UCSD-AML1 (cell line): ENCODE data around the gene COL4A3.
"Not testable (repeated sequence)": the region's sequence is repeated elsewhere in the genome, so short reads cannot be mapped to it uniquely, and the experiment has no call there.

Experiments
- DNase-seq: peaks from one replicate; lab custom pipeline; 2025; ENCODE audit not compliant: unreplicated experiment; lab: John Stamatoyannopoulos, UW

COL4A3 gene

DNA sequence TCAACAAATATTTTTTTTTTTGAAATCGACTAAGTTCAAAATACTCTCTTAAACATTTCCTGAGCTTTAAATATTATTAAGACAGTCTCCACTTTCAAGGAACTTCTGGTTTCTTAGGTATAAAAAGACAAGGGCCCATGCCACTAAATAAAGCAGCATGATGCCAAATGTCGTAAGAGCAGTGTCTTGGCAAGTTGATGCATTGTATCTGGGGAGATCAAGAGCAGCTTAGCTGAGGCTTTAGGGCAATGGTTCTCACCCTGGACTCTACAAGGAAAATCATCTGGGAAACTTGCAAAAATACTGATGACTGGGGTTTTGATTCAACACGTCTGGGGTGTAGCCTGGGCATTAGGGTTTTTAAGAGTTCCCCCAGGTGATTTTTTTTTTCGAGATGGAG is 41.3 kb downstream of the COL4A3 start:
- DNase-seq, result no peak

DNA sequence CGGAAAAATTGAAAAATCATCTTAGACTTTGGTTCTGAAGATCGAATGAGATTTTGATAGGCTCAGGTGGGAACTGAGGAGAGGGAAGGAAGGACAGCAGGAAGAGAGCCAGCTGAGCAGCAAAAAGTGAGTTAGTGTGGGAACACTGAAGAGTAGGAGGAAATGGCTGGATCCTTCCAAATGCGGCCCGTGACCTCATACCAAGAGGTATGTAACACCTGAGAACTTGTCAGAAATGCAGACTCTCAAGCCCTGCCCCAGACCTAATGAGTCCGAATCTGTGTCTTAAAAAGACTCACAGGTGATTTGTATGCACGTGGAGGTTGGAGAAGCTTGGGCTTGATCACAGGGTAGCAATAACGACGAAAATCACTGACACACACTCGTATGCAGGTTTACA is 42.0 kb downstream of the COL4A3 start:
- no peak for DNase-seq

DNA sequence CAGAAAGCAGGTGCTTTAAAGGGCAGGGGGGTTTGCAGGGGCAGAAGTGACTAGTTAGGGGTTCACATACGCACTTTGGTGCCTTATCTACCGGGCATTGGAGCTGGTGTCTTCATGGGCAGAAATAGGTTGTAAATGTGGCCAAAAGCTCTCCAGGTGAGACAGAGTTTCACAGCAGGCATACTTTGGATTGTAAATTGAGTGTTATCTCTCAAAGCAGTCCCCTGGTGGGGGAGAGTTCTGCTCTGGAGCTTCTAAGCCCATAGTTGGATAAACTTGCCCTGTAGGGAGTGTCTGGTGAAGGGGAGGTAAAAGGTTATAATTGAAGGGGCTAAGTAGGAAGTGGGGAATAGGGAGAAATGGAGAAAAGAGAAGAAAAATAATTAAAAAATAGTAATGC is 43.1 kb downstream of the COL4A3 start:
- DNase-seq, result no peak

DNA sequence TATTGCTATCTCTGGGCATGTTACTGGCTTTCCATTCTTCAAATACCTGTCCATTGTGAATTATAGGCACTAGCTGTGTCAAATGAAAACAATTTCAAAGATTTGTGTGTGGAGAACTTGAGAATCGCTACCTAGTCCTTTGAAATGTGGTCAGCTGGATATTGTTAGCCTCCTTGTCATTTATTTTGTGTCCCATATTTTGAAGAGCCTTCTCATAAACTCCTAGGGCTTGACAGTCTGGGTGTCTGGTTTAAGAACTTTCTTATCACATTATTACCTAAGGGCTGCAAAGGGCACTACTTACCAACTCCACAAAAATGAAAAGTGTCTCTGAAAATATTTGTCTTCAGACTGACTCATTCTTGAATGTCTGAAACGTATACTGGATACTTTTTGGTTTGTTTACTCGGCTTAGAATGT is 50.2 kb downstream of the COL4A3 start:
- DNase-seq, result no peak

DNA sequence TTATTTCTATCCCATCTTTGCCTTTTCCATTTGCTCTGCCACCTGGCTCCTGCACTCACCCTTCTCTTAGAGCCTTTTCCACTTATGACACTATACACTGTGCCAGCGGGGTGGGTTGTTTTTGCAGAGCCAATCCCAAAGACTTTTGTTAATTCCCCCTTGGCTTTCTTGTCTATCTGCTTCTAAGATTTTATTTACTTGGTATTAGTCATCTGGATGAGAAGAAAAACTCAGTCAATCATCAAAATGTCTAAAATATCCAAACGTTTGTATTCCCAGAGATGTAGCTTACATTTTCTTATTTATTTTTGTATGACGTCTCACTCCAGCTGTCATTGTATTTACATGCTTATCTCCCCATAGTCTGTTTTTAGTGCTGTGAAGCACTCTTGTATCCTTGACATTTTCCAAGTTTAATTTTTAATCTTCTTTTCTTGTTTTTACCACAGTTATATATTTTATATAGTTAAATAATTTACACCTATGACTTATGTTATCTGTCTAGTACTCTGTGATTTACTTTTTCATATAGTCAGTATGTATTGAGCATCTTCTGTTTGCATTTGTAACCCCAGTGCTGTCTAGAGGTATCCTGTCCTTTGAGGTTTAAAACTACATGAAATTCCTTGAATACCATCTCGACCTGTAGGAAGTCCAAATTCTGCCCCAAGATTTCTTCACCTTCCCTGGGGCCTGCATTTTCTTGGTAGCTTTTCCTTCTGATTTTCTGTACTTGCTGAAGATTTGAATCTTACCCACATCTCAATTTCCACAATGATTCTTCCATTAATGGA is 55.1 kb downstream of the COL4A3 start:
- DNase-seq, result no peak

DNA sequence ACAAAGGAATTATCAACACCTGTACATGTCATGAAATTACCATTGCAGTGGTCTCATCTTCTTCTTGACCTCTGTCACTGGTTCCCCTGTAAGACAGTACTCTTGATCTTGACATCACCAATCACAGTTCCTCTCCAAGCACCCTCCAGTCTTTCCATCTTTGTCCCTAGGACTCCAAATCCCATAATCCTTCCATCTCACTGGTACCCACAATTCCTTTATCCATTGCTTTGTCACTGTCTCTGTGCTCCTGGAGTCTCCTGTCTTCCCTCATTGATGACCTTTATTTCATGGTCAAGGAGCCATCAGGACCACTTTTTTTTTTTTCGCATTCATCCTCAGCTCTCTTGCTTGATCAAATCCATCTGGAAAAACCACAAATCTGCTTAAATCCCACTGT is 56.7 kb downstream of the COL4A3 start:
- DNase-seq, result no peak

DNA sequence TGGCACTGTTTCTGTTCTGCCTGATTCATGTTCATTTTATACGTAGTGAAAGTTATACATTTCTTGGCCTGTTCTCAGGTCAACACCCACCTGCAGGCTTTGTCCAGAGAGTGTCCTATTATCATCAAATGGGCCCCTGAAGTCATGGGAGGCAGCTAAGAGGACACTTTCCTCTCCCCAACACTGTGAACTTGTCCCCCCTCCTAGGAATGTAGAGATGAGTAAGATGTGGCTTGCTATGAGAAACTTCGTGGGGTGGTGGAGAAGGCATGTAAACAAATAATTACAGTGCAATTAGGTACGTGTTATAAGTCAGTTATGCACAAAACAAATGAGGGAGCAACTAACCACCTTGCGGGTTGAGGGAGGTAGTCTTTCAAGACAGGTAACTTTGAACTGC is 57.9 kb downstream of the COL4A3 start:
- DNase-seq, result no peak

DNA sequence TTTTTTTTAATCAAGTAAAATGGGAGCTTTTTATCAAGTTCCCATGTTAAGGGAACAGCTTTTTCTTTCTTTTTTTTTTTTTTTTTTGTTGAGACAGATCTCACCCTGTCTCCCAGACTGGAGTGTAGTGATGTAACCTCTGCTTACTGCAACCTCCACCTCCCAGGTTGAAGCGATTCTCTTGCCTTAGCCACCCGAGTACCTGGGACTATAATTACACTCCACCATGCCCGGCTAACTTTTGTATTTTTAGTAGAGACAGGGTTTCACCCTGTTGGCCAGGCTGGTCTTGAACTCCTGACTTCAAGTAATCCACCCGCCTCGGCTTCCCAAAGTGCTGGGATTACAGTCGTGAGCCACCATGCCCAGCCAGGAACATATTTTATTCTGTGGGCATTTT is 61.2 kb downstream of the COL4A3 start:
- not testable (repeated sequence) for DNase-seq

DNA sequence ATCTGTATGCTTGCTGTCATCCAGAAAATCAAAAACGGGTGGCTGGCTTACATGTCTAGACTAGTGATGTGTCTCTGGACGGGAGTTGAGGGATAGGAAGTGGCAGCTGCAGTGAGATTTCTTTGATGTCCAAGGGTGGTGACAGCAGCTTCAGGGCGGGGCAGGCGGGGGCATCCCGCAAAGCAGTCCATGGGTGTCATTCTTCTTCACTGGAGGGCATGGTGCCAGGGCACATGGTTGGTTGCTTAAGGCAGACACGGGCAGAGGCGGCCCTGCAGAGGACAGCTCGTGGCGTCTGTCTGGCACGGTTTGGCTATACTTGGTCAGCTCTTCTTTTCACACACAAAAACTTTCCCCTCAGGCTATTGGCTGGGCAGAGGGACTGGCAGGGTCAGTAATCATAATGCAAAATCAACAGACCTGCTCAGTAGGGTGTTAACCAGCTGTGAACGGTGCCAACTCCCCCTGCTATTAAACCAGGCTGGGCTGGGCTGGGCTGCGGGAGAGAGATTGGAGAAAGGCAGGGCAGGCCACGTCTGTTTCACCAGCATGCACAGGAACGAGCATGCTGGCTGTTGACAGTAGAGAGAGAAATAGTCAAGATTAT is 63.7 kb downstream of the COL4A3 start:
- DNase-seq, result no peak

DNA sequence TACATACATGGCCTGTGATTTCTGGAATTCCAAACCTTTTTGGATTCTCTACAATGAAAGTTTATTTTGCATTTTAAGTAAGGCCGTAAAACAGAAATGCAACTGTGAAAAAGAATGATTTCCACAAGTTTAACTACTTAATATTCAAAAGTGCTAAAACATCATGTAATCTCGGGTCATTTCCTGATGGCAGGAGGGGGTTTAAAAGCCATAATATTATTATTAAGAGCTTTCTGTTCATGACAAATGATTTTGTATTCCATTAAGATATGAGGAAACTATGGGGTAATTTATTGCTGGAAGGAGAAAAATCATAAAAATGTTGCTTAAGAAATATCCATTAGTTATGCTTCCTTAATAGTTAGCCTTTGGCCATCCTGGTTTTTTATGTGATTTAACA is 65.7 kb downstream of the COL4A3 start:
- no peak for DNase-seq

DNA sequence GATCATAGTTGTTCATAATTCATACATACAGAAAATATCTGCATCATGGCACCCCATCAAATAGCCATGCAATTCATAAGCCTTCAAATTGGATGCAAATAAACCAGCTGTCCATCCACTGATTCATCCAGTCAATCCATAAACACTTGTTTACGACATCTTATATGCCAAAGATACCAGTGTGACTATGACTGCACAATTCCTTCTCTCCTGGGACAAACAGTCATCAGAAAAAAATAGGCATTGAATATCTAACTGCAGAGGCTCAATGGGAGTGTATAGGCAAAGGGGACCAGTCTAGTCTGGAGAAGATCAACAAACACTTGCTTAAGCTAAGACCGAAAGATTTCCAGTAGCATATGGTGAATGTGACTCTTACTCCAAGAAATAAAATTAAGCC is 70.0 kb downstream of the COL4A3 start:
- DNase-seq, result no peak

DNA sequence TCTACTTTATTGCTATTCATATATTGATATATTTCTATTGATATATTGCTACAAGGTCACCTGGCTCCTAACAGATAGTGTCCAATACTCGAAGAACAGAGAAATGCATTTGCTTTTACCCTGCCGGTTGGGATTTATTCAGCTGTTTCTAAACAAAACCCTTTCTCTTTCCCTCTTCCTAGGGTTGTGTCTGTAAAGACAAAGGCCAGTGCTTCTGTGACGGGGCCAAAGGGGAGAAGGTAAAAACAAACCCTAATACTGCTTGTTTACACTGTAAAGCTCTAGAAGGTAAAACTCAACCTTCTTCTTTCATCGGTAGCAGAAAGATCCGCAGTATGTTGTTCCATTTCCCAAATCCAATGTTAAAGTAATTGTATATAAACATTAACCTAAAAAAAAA is 73.4 kb downstream of the COL4A3 start:
- no peak for DNase-seq

DNA sequence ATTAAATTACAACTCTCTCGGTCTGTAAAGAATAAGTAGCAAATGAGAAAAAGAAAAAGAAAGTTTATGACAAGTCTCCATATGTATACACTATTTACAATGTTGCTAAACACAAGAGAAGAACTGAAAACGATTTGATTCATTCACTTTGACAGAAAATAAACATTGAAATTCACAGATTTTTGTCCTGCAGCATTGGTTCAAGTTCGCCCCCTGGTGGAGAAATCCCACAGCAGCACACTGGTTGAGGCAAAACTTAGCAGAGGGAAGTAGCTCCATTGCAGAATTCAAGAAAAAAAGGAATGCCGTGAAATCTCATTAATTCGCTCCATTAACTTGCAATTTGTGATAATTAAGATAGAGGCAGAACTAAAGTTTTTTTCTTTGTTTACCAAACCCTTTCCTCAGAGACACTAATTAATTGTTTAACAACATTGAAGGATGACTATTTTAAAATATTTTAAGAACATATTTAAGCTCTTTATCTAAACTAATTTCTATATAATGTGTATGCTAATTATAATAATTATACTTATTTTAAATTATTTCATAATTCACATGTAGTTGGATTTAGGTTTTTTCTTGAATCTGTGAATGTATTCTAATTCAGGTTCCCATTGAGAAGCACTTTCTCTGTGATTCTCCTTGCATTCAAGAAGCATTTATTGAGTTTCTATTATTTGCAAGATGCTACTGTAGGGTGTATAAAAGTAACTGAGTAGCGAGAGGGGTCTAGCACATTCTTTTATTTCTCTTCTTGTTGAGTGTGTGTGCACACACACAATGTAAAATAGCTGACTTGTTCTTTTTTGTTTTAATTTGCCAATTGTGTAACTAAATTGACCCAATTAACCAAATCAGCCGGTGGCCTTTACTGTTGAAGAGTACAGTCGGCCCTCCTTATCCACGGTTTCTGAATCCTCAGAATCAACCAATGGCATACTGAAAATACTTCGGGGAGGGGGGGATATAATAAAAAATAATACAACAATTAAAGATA is 74.1 kb downstream of the COL4A3 start:
- peak; percentile 55 for DNase-seq

DNA sequence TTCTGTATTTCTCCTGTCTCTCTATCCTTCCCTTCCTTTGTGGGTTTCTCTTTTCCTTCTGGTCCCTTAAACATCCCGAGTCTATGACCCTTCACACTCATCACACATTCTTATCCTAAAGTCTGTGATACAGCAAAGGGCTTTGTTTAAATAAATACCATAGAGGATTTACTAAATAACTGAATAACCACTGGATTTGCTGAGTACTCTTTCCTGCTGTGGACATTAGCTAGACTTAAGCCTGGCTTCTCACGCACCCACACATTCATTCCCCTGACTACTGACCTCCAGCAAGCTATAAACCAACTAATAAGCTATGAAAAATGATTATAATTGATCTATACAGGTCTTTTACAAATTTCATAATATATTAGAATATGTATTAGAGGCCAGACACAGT is 76.6 kb downstream of the COL4A3 start:
- DNase-seq, result no peak

DNA sequence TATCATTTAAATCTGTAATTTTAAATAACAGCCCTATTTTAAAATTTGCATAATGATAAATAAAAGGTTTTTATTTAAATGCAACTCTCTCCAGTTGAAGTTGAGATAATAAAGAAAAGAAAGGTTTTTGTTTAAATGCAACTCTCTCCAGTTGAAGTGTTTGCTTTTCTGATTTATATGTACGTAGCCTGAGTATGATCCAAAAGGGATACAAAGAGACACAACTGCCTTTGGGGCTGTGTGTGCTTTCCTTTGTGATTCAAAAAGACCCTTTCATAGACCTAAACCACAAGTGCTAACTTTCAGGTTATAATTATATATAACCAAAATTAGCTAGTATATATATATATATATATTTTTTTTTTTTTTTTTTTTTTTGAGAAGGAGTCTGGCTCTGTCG is 84.5 kb downstream of the COL4A3 start:
- DNase-seq, result no peak

DNA sequence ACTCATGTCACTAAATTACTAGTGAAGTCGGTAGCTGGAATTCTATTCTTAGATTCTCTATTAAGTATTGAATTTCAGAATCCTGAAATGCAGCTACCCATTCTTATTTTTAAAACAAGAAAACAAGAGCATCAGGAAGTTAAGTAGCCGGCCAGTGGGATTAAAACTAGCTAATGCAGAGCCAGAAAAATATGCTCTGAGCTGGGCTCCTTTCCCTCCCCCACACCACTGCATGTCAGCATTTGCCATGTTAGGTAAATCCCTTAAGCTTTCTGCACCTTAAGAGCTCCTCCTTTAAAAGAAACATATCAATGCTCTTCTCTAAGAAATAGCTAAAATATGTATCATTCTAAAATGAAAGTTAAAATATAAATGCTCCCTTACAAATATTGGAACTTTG is 88.4 kb downstream of the COL4A3 start:
- DNase-seq, result no peak

DNA sequence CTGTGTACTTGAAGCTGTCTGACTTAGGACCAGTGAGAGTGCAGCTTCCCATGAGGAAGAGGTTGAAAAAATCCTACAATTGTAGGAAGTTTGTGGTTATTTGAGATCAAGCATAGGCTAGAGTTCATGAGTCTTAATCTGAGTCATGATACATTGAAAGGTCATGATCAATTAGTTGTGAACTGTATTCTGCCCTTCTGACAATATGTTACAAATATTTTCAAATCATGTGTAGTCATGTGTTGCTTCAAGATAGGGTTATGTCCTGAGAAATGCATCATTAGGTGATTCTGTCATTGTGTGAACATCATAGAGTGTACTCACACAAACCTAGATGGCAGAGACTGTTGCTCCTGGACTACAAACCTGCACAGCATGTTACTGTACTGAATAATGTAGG is 92.2 kb downstream of the COL4A3 start:
- no peak for DNase-seq

DNA sequence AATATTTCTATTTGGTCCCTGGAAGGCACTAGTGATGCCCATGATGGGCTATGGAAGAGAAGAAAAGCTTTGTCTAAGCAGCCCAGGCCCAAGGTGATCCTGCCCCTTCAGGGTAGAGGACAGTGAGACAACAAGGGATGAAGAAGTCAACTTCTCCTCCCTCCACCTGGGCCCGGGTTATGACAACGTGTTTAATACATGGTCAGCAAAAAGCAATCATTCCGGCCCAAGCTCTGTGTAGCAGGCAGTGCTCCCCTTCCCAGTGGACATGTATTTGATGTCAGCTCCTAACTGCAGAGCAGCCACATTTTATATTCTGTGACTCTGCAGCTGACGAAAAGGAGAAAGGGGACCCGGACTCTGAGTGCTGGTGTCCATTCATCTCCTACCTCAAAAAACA is 93.4 kb downstream of the COL4A3 start:
- DNase-seq, result no peak

DNA sequence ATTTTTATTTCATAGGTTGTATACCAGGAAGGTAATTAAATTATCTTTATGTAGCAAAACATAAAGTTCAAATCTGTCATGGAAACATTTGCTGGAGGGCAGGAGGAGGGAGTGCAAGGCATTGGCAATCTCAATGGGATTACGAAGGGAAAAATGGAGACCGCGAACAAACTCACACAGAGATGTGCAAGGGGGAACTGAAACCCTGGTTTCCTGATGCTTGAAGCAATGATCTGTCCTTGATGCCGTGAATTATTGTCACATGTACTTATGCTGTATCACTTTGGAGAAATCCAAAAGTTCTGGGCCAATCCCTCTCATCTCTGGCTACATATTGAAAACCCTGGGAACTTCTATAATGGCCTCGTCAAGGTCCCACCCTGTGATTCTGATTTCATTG is 95.6 kb downstream of the COL4A3 start:
- no peak for DNase-seq

DNA sequence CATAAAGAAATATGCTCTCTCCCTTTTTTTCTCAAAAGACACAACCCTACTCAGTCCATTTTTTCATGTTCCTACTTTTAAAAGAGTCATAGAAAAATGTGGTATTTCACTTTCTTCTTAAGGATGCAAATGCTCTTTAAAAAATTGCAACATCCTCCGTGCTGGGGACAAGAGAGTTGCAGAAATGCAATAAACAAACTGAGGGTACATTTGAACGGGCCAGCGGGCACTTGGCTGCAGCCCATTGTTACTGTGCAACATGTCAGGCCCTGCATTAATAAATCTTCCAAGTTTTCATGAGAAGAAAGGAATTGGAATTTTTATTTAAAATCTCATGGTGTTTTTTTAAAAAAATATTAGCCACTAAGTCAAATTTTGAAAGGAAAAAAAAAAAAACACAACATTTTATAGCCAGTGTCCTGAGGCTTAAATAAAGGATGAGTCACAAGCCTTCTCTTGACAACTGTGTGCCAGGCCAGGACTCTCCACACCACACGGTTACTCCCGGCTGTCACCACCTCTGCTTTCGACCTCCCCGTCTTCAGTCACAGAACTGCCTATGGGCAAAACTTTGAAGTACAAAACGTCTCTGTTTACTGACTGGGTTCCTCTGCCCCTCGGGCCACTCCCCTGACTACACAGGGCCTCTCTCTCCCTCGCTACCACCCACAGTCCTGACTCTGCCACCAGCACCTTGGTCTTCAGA is 103.1 kb downstream of the COL4A3 start:
- no peak for DNase-seq

DNA sequence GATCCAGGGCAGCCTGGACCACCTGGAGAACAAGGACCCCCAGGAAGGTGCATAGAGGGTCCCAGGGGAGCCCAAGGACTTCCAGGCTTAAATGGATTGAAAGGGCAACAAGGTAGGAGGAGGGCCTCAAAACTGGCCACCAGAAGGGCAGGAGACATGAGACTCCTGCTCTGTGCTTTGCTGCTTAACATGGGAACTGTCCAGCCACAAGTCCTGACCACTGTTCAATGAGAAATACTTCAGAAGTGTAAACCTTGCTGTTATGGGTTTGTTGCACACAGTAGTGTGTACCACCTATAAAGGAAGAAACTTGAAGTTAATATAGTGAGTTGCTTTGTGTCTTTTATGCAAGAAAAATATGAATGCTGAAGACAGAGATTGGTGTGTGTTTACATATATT is 116.5 kb downstream of the COL4A3 start:
- no peak for DNase-seq
